Testis (tissue), 3 donors: Measurements from ENCODE around the gene GKN2. TPM values are rescaled to one million over a fixed set of nuclear protein-coding genes. Genes with fewer than 3 reads are reported as not detected.
"Not testable (repeated sequence)": the region's sequence is repeated elsewhere in the genome, so short reads cannot be mapped to it uniquely, and the experiment has no call there.

ENCODE experiments used
- DNase-seq: peaks from one replicate; pipeline ENCODE4 v3.0.0-alpha.2; 2019
- H3K27ac ChIP-seq, 2 donors: fragments of 200-600 bp; sonication (generic); one replicate each; pipeline ENCODE4 v1.5.1; 2019
- H3K27me3 ChIP-seq: fragments of 200-600 bp; sonication (generic); one replicate; pipeline ENCODE4 v1.5.1; 2019
- H3K36me3 ChIP-seq: fragments of 200-600 bp; sonication (generic); one replicate; pipeline ENCODE4 v1.5.1; 2017; ENCODE audit warnings: low read depth; ENCODE audit errors: missing control alignments
- H3K4me1 ChIP-seq: fragments of 200-600 bp; sonication (generic); one replicate; pipeline ENCODE4 v1.5.1; 2019
- H3K4me3 ChIP-seq, 2 donors: fragments of 200-600 bp; sonication (generic); one replicate each; pipeline ENCODE4 v1.5.1; 2017 to 2019
- H3K9me3 ChIP-seq: fragments of 200-600 bp; sonication (generic); one replicate; pipeline ENCODE4 v1.5.1; 2017
- CTCF ChIP-seq, 3 experiments: fragments of 450-650 bp in 2 of 3; fragments of 200-600 bp in 1 of 3; sonication (generic) in 1 of 3; IDR thresholded peaks; one replicate each; pipeline ENCODE4 v1.5.1; 2016 to 2019; ENCODE audit warnings: antibody characterized with exemption in 3 of 3, mild to moderate bottlenecking in 2 of 3, moderate library complexity in 1 of 3
- POLR2A ChIP-seq: fragments of 450-650 bp; IDR thresholded peaks from one replicate; pipeline ENCODE4 v1.6.1; 2017; ENCODE audit warnings: antibody characterized with exemption, mild to moderate bottlenecking, moderate library complexity
- WGBS, 2 donors: methylation state at CpG; one replicate each; pipeline ENCODE4 v1.1.5; 2018; 5-methylcytosine and 5-hydroxymethylcytosine counted together
- intact Hi-C: fragments of 100-400 bp; cut with DNase I; formaldehyde crosslinking; loops from one replicate; pipeline ENCODE4 v1.15.1; 2023; ENCODE audit warnings: low total_unique reads
- polyA plus RNA-seq: library from polyadenylated mRNA; stranded (reverse); fragments of 350-450 nt; fragmentation: Illumina TruSeq; extraction: RNeasy Lipid Tissue Mini Kit (QIAGEN cat#74804); gene quantifications from one replicate; pipeline ENCODE4 v1.2.3, GENCODE V29; 2014; ENCODE audit warnings: low read depth, low replicate concordance; ENCODE audit not compliant: insufficient read depth
- total RNA-seq, 2 donors: library from RNA; depleted of rRNA; stranded (reverse); fragments of >200 nt; gene quantifications; one replicate each; pipeline ENCODE4 v1.2.3, GENCODE V29; 2016

The GKN2 gene
- total and polyA plus RNA-seq, 3 donors from 2014 or later = not detected

- TF ChIP-seq POLR2A (no peak), CTCF (IDR thresholded peaks at IDR 0.05) (no peak)
- H3K36me3 ChIP-seq = no peaks in the 10 kb centered on the region
- intact Hi-C loops = no loop called here
- H3K27ac ChIP-seq = no peak overlapping the region
- H3K9me3 ChIP-seq = no peaks in the 10 kb centered on the region
- WGBS, 2 donors = 80 to 85% methylated on average over 1 of the region's 1 CpG
- DNase-seq = no peak
- no peaks in the 10 kb centered on the region for H3K4me1 ChIP-seq
- no peaks in the 10 kb centered on the region for H3K27me3 ChIP-seq
- H3K4me3 ChIP-seq = no peak overlapping the region
Measured at GRCh38 chr2:68968221-68968620, 15.5 kb upstream of the GKN2 start.

GRCh38 chr2:68964282-68964681 lies 11.6 kb upstream of the GKN2 start:
- no peaks in the 10 kb centered on the region for H3K4me1 ChIP-seq
- H3K4me3 ChIP-seq = no peak overlapping the region
- no peaks in the 10 kb centered on the region for H3K9me3 ChIP-seq
- DNase-seq = no peak
- H3K36me3 ChIP-seq = no peaks in the 10 kb centered on the region
- no peaks in the 10 kb centered on the region for H3K27me3 ChIP-seq
- H3K27ac ChIP-seq = no peak overlapping the region
- TF ChIP-seq POLR2A = no peak
- TF ChIP-seq CTCF (IDR thresholded peaks at IDR 0.05) = no peak
- intact Hi-C loops = no loop called here

- no peak for DNase-seq
- Histone ChIP-seq H3K27ac (no peak overlapping the region), H3K4me3 (no peak overlapping the region), H3K36me3 (no peaks in the 10 kb centered on the region), H3K9me3 (no peaks in the 10 kb centered on the region), H3K4me1 (no peaks in the 10 kb centered on the region), H3K27me3 (no peaks in the 10 kb centered on the region)
- no peak for TF ChIP-seq POLR2A
- WGBS, 2 donors = 86 to 88% methylated on average over 4 of the region's 4 CpGs
- intact Hi-C loops = no loop called here
Measured at GRCh38 chr2:68961380-68961779, 8.7 kb upstream of the GKN2 start.

GRCh38 chr2:68959001-68959400 lies 6.3 kb upstream of the GKN2 start:
- no peak overlapping the region for H3K27ac ChIP-seq
- H3K4me1 ChIP-seq = no peaks in the 10 kb centered on the region
- intact Hi-C loops = no loop called here
- no peak for TF ChIP-seq CTCF (IDR thresholded peaks at IDR 0.05)
- no peak for TF ChIP-seq POLR2A
- DNase-seq = no peak
- H3K36me3 ChIP-seq = no peaks in the 10 kb centered on the region
- no peak overlapping the region for H3K4me3 ChIP-seq
- no peaks in the 10 kb centered on the region for H3K27me3 ChIP-seq
- WGBS, 2 donors = 91 to 95% methylated on average over 1 of the region's 1 CpG
- H3K9me3 ChIP-seq = no peaks in the 10 kb centered on the region

- intact Hi-C loops = not testable (repeated sequence)
Measured at GRCh38 chr2:68955432-68955831, 2.7 kb upstream of the GKN2 start.

GRCh38 chr2:68951899-68952298 lies 794 bp downstream of the GKN2 start:
- no peaks in the 10 kb centered on the region for H3K27me3 ChIP-seq
- no peaks in the 10 kb centered on the region for H3K9me3 ChIP-seq
- H3K36me3 ChIP-seq = no peaks in the 10 kb centered on the region
- 78 to 85% methylated on average over 4 of the region's 4 CpGs for WGBS, 2 donors
- no peak overlapping the region for H3K4me3 ChIP-seq
- no peaks in the 10 kb centered on the region for H3K4me1 ChIP-seq
- intact Hi-C loops = no loop called here
- no peak overlapping the region for H3K27ac ChIP-seq
- no peak for DNase-seq
- no peak for TF ChIP-seq CTCF (IDR thresholded peaks at IDR 0.05)
- no peak for TF ChIP-seq POLR2A

More at GRCh38 chr2:68955432-68955831, 2.7 kb upstream of the GKN2 start:
- not testable (repeated sequence) for DNase-seq, H3K9me3 ChIP-seq, H3K27me3 ChIP-seq, H3K4me1 ChIP-seq, H3K36me3 ChIP-seq, H3K4me3 ChIP-seq, H3K27ac ChIP-seq
- WGBS, 2 donors = 92 to 97% methylated on average over 5 of the region's 5 CpGs
